Neuronal stem cell (in vitro differentiated cells): ENCODE data around the gene DAPK1.

Source experiments
- DNase-seq: peaks from one replicate; pipeline ENCODE4 v3.0.0-alpha.2; 2013; ENCODE audit warnings: low spot score
- H2AFZ ChIP-seq: one replicate; pipeline ENCODE4 v1.6.1; 2013; ENCODE audit warnings: mild to moderate bottlenecking, low read length, inconsistent platforms
- H2AK5ac ChIP-seq: 2 replicates; pipeline ENCODE4 v1.6.1; 2013; ENCODE audit warnings: low read depth, mild to moderate bottlenecking, inconsistent platforms, low read length, moderate library complexity, mixed read lengths
- H2BK120ac ChIP-seq: 2 replicates; pipeline ENCODE4 v1.6.1; 2013; ENCODE audit warnings: low read depth, mild to moderate bottlenecking, inconsistent platforms, low read length, moderate library complexity, mixed read lengths
- H2BK12ac ChIP-seq: one replicate; pipeline ENCODE4 v1.6.1; 2013; ENCODE audit warnings: low read length, inconsistent platforms
- H2BK15ac ChIP-seq: 2 replicates; pipeline ENCODE4 v1.6.1; 2013; ENCODE audit warnings: mild to moderate bottlenecking, low read length, inconsistent platforms, mixed read lengths
- H2BK5ac ChIP-seq: one replicate; pipeline ENCODE4 v1.6.1; 2013; ENCODE audit warnings: inconsistent platforms, mild to moderate bottlenecking, low read length, moderate library complexity
- H3K14ac ChIP-seq: one replicate; pipeline ENCODE4 v1.6.1; 2013; ENCODE audit warnings: low read length, inconsistent platforms
- H3K18ac ChIP-seq: 2 replicates; pipeline ENCODE4 v1.6.1; 2013; ENCODE audit warnings: low read length, inconsistent platforms
- H3K23ac ChIP-seq: 2 replicates; pipeline ENCODE4 v1.6.1; 2013; ENCODE audit warnings: low read depth, mild to moderate bottlenecking, mixed read lengths, low read length, inconsistent platforms; ENCODE audit not compliant: poor library complexity
- H3K27ac ChIP-seq: replicated peaks from 3 replicates; pipeline ENCODE4 v1.5.1; 2013; ENCODE audit warnings: low read length, inconsistent platforms
- H3K27me3 ChIP-seq, 3 experiments: 2 replicates each; pipeline ENCODE4 v1.6.1; 2013; ENCODE audit warnings: low read length in 3 of 3, mild to moderate bottlenecking in 2 of 3, inconsistent platforms in 1 of 3, low read depth in 1 of 3, mixed read lengths in 1 of 3, moderate library complexity in 1 of 3; ENCODE audit not compliant: control insufficient read depth in 3 of 3, insufficient read depth in 3 of 3
- H3K36me3 ChIP-seq, 2 donors: replicated peaks in 1 of 2; 2 replicates each; pipeline ENCODE4 v1.6.1; 2013; ENCODE audit warnings: low read length in 2 of 2; ENCODE audit not compliant: control insufficient read depth in 2 of 2, insufficient read depth in 2 of 2
- H3K4ac ChIP-seq: 2 replicates; pipeline ENCODE4 v1.6.1; 2013; ENCODE audit warnings: inconsistent platforms, mild to moderate bottlenecking, low read length, moderate library complexity
- H3K4me1 ChIP-seq, 2 donors: 1 replicate in 1 of 2; 2 replicates in 1 of 2; pipeline ENCODE4 v1.6.1; 2013; ENCODE audit warnings: low read length in 2 of 2, low read depth in 1 of 2; ENCODE audit not compliant: control insufficient read depth in 2 of 2, insufficient read depth in 1 of 2
- H3K4me2 ChIP-seq: one replicate; pipeline ENCODE4 v1.6.1; 2013; ENCODE audit warnings: mild to moderate bottlenecking, low read length, inconsistent platforms; ENCODE audit not compliant: insufficient read depth, poor library complexity, severe bottlenecking
- H3K4me3 ChIP-seq, 2 donors: 2 replicates each; pipeline ENCODE4 v1.5.1; 2013; ENCODE audit warnings: low read length in 2 of 2, mild to moderate bottlenecking in 2 of 2, inconsistent platforms in 1 of 2, moderate library complexity in 1 of 2
- H3K79me1 ChIP-seq: one replicate; pipeline ENCODE4 v1.6.1; 2013; ENCODE audit warnings: low read depth, mild to moderate bottlenecking, inconsistent platforms, low read length, moderate library complexity
- H3K9ac ChIP-seq: one replicate; pipeline ENCODE4 v1.6.1; 2013; ENCODE audit warnings: mild to moderate bottlenecking, low read depth, low read length, inconsistent platforms; ENCODE audit not compliant: poor library complexity
- H3K9me3 ChIP-seq, 2 donors: replicated peaks in 1 of 2; 2 replicates each; pipeline versions ENCODE3 to v1.6.1; 2013; ENCODE audit warnings: low read length in 2 of 2, mild to moderate bottlenecking in 2 of 2, inconsistent platforms in 1 of 2, low read depth in 1 of 2, mixed read lengths in 1 of 2, moderate library complexity in 1 of 2; ENCODE audit not compliant: control insufficient read depth in 2 of 2, insufficient read depth in 1 of 2
- H4K8ac ChIP-seq: one replicate; pipeline ENCODE4 v1.6.1; 2013; ENCODE audit warnings: low read depth, mild to moderate bottlenecking, inconsistent platforms, low read length, moderate library complexity
- H4K91ac ChIP-seq: one replicate; pipeline ENCODE4 v1.6.1; 2013; ENCODE audit warnings: low read length, low read depth, mild to moderate bottlenecking, inconsistent platforms; ENCODE audit not compliant: poor library complexity
- WGBS, 2 donors: extraction: QIAGEN DNeasy Blood & Tissue Kit; methylation state at CpG; one replicate each; pipeline ENCODE4 v1.1.7; 2013; ENCODE audit warnings: missing lambda C conversion rate in 2 of 2, mixed read lengths in 1 of 2; ENCODE audit not compliant: insufficient read length in 2 of 2, insufficient replicate concordance in 1 of 2; ENCODE audit errors: extremely low coverage in 2 of 2; 5-methylcytosine and 5-hydroxymethylcytosine counted together

DAPK1 gene

GRCh38 chr9:87597710-87598443 lies 100.2 kb downstream of the DAPK1 start:
- no peak overlapping the region for H3K18ac ChIP-seq
- no peak overlapping the region for H3K27ac ChIP-seq
- H2BK5ac ChIP-seq = no peak overlapping the region
- no peak overlapping the region for H4K8ac ChIP-seq
- no peak overlapping the region for H2AFZ ChIP-seq
- H2BK120ac ChIP-seq = no peak overlapping the region
- no peak for DNase-seq
- peaks cover 7 to 17% of the 10 kb centered on the region in 2 donors for H3K4me1 ChIP-seq
- H2BK12ac ChIP-seq = no peak overlapping the region
- WGBS, 2 donors = no CpG with 5 or more reads among the region's 13 CpGs
- no peak overlapping the region for H4K91ac ChIP-seq
- H3K23ac ChIP-seq = no peak overlapping the region
- H3K27me3 ChIP-seq = no peaks in the 10 kb centered on the region
- no peak overlapping the region for H3K4me3 ChIP-seq
- no peak overlapping the region for H3K14ac ChIP-seq
- no peak overlapping the region for H3K4me2 ChIP-seq
- H2BK15ac ChIP-seq = no peak overlapping the region
- peaks cover 6% of the 10 kb centered on the region for H3K79me1 ChIP-seq
- H3K4ac ChIP-seq = no peak overlapping the region
- H2AK5ac ChIP-seq = no peak overlapping the region
- no peaks in the 10 kb centered on the region for H3K36me3 ChIP-seq
- H3K9me3 ChIP-seq = no peaks in the 10 kb centered on the region
- no peak overlapping the region for H3K9ac ChIP-seq

GRCh38 chr9:87599901-87600610 lies 102.4 kb downstream of the DAPK1 start:
- no CpG with 5 or more reads among the region's 17 CpGs for WGBS, 2 donors
- Histone ChIP-seq H3K27ac (no peak overlapping the region), H3K4me3 (no peak overlapping the region)

DNA sequence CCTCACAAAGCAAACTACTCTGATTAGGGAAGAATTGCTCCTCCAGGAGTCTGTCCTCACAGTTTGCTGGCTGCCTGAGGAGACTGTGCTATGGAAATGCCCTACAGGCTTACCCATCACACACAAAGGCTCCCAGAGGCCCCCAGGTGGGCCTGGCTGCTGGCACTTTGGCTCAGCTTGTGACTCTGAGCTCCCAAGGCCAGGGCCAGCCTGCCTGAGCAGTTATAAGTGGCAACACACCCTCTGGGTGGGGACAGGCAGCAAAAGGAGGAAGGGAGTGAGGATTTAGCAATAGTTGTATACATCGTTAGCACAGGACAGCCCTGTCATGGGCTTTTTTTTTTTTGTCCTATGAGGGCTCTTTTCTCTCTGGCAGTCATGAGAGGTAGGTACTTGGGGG lies 103.5 kb downstream of the DAPK1 start:
- Histone ChIP-seq H2BK15ac (no peak overlapping the region), H3K4me1 (peaks cover 11 to 12% of the 10 kb centered on the region in 2 donors), H3K36me3 (peaks cover 4 to 13% of the 10 kb centered on the region in 2 donors), H3K27ac (no peak overlapping the region), H3K18ac (no peak overlapping the region), H2BK12ac (no peak overlapping the region), H3K79me1 (peaks cover 5% of the 10 kb centered on the region), H4K8ac (no peak overlapping the region), H3K9ac (no peak overlapping the region), H3K27me3 (no peaks in the 10 kb centered on the region), H2BK5ac (no peak overlapping the region), H3K14ac (no peak overlapping the region), H3K4me3 (no peak overlapping the region), H4K91ac (no peak overlapping the region), H3K23ac (no peak overlapping the region), H3K9me3 (no peaks in the 10 kb centered on the region), H3K4ac (no peak overlapping the region), H2AK5ac (no peak overlapping the region), H3K4me2 (no peak overlapping the region), H2AFZ (no peak overlapping the region), H2BK120ac (no peak overlapping the region)
- no CpG with 5 or more reads among the region's 1 CpG for WGBS, 2 donors
- DNase-seq = no peak

More at GRCh38 chr9:87599901-87600610, 102.4 kb downstream of the DAPK1 start:
- Histone ChIP-seq H3K4me2 (no peak overlapping the region), H2BK12ac (no peak overlapping the region), H3K36me3 (peaks cover 2 to 4% of the 10 kb centered on the region in 2 donors), H2BK15ac (no peak overlapping the region), H3K14ac (no peak overlapping the region), H2AFZ (no peak overlapping the region), H3K9me3 (no peaks in the 10 kb centered on the region), H3K23ac (no peak overlapping the region), H2AK5ac (no peak overlapping the region), H4K8ac (no peak overlapping the region), H3K4me1 (peaks cover 11 to 20% of the 10 kb centered on the region in 2 donors), H3K27me3 (no peaks in the 10 kb centered on the region), H2BK5ac (no peak overlapping the region), H3K9ac (no peak overlapping the region), H2BK120ac (no peak overlapping the region), H3K4ac (no peak overlapping the region), H4K91ac (no peak overlapping the region), H3K18ac (no peak overlapping the region), H3K79me1 (peaks cover 6% of the 10 kb centered on the region)
- DNase-seq = no peak

DNA sequence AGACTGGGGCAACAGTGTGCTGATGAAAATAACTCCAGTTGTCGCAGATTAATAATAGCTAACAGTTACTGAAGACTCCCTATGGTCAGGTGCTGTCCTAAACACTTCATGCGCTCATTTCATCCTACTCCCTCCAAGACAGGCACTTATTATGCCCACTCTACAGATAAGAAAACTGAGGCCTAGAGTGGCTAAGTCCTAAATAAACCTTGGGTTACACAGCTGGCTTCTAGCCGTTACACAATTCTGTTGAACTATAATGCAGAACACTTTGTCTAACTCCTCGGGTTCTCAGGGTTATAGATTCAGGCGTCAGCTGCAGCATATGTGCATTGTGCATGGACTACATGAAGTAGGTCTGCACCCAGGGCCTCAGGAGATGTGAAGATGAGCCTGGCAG lies 103.9 kb downstream of the DAPK1 start:
- Histone ChIP-seq H3K4me3 (no peak overlapping the region), H3K36me3 (peaks cover 4 to 16% of the 10 kb centered on the region in 2 donors), H3K23ac (no peak overlapping the region), H4K91ac (no peak overlapping the region), H3K4me1 (peaks cover 11% of the 10 kb centered on the region in 2 donors), H4K8ac (no peak overlapping the region), H3K27ac (no peak overlapping the region), H2AFZ (no peak overlapping the region), H3K9me3 (no peaks in the 10 kb centered on the region), H3K9ac (no peak overlapping the region), H2BK120ac (no peak overlapping the region), H3K27me3 (no peaks in the 10 kb centered on the region), H2AK5ac (no peak overlapping the region), H2BK5ac (no peak overlapping the region), H3K4ac (no peak overlapping the region), H3K79me1 (peaks cover 5% of the 10 kb centered on the region), H2BK15ac (no peak overlapping the region), H3K18ac (no peak overlapping the region), H3K14ac (no peak overlapping the region), H2BK12ac (no peak overlapping the region), H3K4me2 (no peak overlapping the region)
- DNase-seq = no peak
- WGBS, 2 donors = no CpG with 5 or more reads among the region's 5 CpGs
